C4-2B (cell line): Measurements from ENCODE around the gene ADAM15.

Experiments
- ZFX ChIP-seq: fragments of 450-650 bp; IDR thresholded peaks from 2 replicates; pipeline ENCODE4 v1.6.1; 2017
- TF ChIP-seq, protein P1 (sequence below): fragments of 450-650 bp; conservative IDR thresholded peaks from 2 replicates; pipeline ENCODE4 v1.5.1; 2017; ENCODE audit warnings: mild to moderate bottlenecking

DNA sequence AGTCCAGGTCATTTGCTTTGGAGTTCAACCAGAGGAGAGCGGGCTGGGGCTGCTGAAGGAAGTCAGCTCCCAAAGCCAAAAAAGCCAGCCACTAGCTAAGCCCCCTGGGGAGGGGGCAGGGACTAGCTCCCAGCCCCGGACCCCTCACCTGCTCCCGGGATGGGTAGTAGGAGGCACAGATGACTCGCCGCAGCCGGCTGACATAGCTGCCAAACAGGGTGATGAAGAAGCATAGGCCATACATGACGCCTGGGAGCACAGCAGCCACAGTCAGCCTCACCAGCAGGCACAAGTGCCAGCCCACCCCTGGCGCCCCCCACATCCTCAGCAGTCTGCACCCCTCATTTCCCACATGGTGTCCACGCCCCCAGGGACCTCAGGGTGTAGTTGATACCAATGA lies 25.0 kb upstream of the ADAM15 start:
- TF ChIP-seq, protein P1, sequence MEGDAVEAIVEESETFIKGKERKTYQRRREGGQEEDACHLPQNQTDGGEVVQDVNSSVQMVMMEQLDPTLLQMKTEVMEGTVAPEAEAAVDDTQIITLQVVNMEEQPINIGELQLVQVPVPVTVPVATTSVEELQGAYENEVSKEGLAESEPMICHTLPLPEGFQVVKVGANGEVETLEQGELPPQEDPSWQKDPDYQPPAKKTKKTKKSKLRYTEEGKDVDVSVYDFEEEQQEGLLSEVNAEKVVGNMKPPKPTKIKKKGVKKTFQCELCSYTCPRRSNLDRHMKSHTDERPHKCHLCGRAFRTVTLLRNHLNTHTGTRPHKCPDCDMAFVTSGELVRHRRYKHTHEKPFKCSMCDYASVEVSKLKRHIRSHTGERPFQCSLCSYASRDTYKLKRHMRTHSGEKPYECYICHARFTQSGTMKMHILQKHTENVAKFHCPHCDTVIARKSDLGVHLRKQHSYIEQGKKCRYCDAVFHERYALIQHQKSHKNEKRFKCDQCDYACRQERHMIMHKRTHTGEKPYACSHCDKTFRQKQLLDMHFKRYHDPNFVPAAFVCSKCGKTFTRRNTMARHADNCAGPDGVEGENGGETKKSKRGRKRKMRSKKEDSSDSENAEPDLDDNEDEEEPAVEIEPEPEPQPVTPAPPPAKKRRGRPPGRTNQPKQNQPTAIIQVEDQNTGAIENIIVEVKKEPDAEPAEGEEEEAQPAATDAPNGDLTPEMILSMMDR: no peak
- TF ChIP-seq ZFX: no peak
